Mesenteric fat pad (tissue), 1 donor: Measurements from ENCODE around the gene MAP4K4. TPM values are rescaled to one million over a fixed set of nuclear protein-coding genes. Genes with fewer than 3 reads are reported as not detected.
"Not testable (repeated sequence)": the region's sequence is repeated elsewhere in the genome, so short reads cannot be mapped to it uniquely, and the experiment has no call there.

ENCODE experiments used
- DNase-seq: peaks from one replicate; pipeline ENCODE4 v3.0.0-alpha.2; 2020; ENCODE audit warnings: low spot score
- total RNA-seq: library from RNA; stranded (reverse); fragmentation: NEBNext Ultra II Directional; extraction: Animal tissue kit (Norgen Biotek cat#: 25700); gene quantifications from one replicate; pipeline ENCODE4 v1.2.1, GENCODE V29; 2021
- donor health status: DM: yes; HTN: yes; CAD: no.

Gene MAP4K4
- total RNA-seq, 1 donor from 2014 or later = 117 TPM

DNA sequence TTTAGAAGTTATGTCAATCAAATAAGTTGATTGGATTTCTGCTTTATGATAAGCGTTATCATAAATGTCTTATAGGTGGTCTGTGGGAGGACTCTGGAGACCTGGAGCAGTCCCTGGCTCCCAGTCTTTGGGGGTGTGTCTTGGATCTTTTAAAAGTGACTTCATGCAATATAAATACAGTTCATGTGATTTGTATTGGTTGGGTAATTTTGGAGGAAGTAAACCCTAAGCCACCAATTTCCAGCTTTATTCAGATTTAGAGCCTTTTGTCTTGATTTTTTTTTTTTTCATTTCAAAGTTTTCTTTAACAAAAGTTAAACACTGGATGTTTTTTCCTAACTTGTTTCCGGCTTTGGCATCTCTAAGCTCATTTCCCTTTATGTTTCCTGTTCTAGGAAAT is 68.8 kb downstream of the MAP4K4 start:
- DNase-seq = no peak

DNA sequence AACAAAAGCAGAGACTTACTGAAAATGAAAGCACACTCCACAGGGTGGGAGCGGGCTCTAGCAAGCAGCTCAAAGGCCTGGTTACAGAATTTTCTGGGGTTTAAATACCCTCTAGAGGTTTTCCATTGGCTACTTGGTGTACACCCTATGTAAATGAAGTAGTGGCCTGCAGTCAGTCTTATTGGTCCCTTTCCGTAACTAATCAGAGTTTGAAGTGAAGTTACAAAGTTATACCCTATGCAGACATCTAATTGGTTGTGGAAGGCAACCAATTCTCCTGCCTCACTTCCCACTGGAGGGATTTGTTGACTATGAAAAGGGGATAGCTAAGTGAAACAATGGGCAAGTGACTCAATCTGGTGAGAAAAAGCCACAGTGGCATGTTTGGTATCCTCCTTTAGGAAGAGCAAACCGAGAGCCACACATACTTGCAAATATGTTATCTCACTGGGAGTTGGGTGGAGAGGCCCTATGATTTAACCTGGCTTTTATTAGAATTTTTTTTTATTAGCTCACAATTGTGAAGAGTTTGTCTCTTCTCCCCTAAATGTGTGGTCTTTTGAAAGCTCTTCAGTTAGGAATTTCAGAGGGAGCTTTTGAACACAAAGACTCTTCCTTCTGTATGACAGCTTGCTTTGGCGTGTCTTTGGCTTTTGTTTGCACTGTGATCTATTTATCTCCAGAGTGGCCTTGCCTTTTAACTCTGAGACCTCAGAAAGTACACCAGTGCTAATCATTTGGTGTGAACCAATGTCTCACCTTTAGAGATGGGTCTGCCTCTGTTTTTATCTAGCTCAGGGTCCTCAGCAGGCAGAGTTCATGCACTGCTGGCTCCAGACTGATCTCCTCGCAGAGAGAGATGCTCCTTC is 69.6 kb downstream of the MAP4K4 start:
- no peak for DNase-seq

- DNase-seq = no peak
Measured at GRCh38 chr2:101768556-101769220, 71.2 kb downstream of the MAP4K4 start.

GRCh38 chr2:101769726-101770125 is 72.2 kb downstream of the MAP4K4 start:
- DNase-seq = not testable (repeated sequence)

DNA sequence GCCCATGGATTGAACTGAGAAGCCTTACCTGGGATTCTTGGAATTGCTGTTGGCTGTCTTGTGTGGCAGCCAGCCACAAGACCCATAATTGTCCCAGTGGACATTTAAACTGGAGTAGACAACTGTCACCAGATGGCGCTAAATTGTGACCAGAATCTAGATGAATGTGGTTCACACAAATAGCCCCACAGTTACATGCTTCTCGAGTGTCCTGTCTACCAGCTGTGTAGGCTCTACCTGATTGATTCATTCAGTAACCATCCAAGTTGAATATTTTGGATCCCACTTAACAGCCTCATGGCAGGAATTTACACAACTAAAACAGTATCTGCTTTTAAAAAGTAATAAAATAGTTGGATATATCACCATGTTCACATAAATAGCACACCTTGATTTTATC is 73.2 kb downstream of the MAP4K4 start:
- no peak for DNase-seq

GRCh38 chr2:101771227-101771902 is 73.9 kb downstream of the MAP4K4 start:
- no peak for DNase-seq

GRCh38 chr2:101771910-101772321 is 74.4 kb downstream of the MAP4K4 start:
- no peak for DNase-seq

- no peak for DNase-seq
Measured at GRCh38 chr2:101773137-101773536, 75.6 kb downstream of the MAP4K4 start.

DNA sequence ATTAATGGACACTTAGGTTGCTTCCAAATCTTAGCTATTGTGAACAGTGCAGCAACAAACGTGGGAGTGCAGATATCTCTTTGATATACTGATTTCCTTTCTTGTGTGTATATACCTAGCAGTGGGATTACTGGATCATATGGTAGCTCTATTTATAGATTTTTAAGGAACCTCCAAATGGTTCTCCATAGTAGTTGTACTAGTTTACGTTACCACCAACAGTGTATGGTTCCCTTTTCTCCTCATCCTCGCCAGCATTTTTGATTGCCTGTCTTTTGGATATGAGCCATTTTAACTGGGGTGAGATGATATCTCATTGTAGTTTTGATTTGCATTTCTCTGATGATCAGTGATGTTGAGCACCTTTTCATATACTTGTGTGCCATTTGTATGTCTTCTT is 76.5 kb downstream of the MAP4K4 start:
- not testable (repeated sequence) for DNase-seq

- no peak for DNase-seq
Measured at GRCh38 chr2:101775092-101775491, 77.6 kb downstream of the MAP4K4 start.

GRCh38 chr2:101775636-101776035 is 78.1 kb downstream of the MAP4K4 start:
- no peak for DNase-seq

DNA sequence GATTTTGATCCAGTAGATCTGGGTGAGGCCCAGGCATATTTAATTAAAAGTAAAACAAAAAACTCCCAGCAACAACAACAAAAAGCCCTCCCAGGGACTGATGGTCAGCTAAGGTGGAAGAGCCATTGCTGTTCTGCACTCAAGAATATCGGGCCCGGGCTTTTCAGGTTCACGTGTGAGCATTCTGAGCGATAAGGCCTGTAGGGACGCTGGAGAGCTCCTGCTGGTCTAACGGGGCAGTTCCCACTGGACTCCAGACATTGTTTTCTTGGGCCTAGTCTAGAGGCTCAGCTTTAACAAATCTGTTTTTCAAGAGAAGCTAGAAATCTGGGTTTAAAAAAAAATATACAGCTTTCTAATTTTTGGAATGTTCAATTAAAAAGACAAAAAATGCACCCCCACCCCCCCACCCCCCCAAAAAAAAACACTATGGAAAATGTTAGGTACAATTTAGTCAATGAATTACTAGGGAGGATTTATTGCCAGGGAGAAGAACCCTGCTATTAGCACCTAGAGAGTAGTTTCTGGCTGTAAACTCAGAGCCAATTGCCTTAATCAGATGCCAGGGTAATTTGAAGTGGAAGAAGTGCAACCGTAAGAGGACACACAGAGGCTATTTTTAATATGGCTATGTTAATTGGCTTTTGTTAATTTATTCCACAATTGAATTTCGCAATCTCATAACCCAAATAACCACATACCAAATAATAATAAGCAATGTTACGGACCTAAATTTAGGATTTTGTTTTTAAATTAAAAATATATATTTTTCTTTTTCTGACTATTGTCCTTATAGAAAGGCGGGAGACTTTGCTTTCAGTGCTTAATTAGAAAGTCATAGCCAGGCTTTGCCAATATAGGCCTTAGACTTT is 78.9 kb downstream of the MAP4K4 start:
- no peak for DNase-seq

- DNase-seq = no peak
Measured at GRCh38 chr2:101777337-101777736, 79.8 kb downstream of the MAP4K4 start.

DNA sequence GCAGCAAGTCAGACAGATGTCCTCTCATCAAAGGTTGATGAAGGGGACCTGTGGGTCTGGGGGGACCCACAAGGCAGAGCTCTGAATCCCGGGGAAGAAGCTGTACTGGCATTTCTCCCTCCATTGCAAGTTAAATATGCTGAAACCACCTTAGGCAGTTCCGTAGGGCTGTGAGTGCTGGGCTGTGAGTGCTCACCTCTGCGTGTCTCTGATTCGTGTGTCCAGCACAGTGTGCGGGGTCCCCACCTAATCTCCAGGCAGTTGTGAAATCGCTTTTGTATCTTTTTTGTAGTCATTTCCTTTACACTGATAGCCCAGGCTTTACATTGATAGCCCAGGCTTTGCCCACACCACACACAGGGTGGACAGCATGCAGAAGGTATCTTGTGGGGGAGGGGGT is 80.6 kb downstream of the MAP4K4 start:
- no peak for DNase-seq

GRCh38 chr2:101779190-101779589 is 81.7 kb downstream of the MAP4K4 start:
- DNase-seq = no peak

- DNase-seq = no peak
Measured at GRCh38 chr2:101779656-101780055, 82.1 kb downstream of the MAP4K4 start.

DNA sequence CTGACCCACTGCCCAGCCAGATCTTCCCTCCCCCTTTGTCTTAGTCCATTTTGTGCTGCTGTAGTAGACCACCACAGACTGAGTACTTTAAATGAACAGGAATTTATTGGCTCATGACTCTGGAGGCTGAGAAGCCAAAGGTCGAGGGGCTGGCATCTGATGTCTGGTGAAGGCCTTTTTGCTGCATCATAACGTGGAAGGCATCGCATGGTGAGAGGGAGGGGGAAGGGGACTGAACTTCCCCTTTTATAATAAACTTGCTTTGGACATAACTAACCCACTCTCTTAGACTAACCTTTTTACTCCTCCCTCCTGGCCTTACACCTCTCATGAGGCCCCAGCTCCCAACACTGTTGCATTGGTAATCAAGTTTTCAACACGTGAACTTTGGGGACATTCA is 83.8 kb downstream of the MAP4K4 start:
- DNase-seq = no peak

- DNase-seq = no peak
Measured at GRCh38 chr2:101781791-101782426, 84.4 kb downstream of the MAP4K4 start.

- DNase-seq = no peak
Measured at GRCh38 chr2:101782427-101782792, 84.9 kb downstream of the MAP4K4 start.

DNA sequence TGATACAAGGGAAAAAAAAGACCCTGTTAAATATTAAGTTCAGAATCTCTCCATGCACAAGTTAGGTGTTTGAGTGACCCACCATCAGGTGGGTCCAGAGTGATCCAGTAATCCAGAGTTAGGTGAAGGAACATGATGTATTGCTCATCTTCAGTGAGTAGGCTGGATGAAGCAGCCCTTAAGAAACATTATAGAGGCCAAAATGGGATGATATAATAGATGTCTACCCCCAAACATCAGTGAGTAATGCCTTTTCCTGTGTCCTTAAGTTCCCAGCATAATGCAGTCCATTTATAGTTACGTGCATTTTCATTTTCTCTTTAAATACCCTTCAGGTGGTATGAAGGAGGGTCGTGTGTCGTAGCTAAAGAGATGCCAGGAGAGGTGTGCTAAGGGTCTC is 89.6 kb downstream of the MAP4K4 start:
- no peak for DNase-seq

DNA sequence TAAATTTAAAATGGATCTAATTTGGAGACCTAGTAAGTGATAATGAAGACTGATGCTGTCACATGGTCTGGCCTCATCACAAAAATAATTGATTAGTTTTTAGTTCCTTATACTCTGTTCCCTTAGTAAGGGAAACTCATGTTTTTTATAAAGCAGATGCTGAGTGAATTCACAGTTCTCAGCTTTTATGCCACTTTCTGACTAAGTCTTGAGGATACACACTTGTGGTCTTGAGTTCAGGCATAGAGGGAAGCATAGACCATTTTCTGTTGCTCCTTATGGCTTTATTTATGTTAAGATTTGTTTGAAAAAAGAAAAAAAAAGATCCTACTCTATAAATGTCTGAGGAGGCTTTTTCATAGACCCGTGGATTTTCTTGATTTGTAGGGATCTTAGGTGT is 91.1 kb downstream of the MAP4K4 start:
- DNase-seq = no peak
